HepG2 (cell line): ENCODE data around the gene BMPR1B. TPM values are rescaled to one million over a fixed set of nuclear protein-coding genes. Genes with fewer than 3 reads are reported as not detected.

Experiments
- ATAC-seq: fragments of 200-7000 bp; cut with Tn5 transposase; 3 replicates; pipeline ENCODE4 v1.9.1; 2020; ENCODE audit warnings: mild to moderate bottlenecking, moderate library complexity
- BruUV-seq: library from RNA; stranded (reverse); fragments of 400-500 nt; replicated peaks from 2 replicates; lab custom pipeline; 2021; lab: Mats Ljungman, UMichigan
- CTCF ChIA-PET: fragments of 300-600 bp; formaldehyde crosslinking; extraction: SDS; loops from one replicate; lab custom pipeline; 2021; ENCODE audit warnings: low total read pairs, inconsistent platforms, low intra/inter-chr PET ratio; lab: Yijun Ruan, JAX
- POLR2A ChIA-PET: fragments of 350-600 bp; sonication (Branson Sonifier 250); formaldehyde crosslinking; loops from one replicate; lab custom pipeline; 2020; ENCODE audit warnings: antibody characterized with exemption, inconsistent platforms; lab: Yijun Ruan, JAX
- DNase-seq: peaks from one replicate; pipeline ENCODE4 v3.0.0-alpha.2; 2015; ENCODE audit warnings: low spot score
- FAIRE-seq: peaks from 3 replicates; lab custom pipeline; 2011; peaks lifted over from hg19 to GRCh38; lab: Jason Lieb, UNC
- H2AFZ ChIP-seq: one replicate; pipeline ENCODE4 v1.6.1; 2011; ENCODE audit warnings: low read length, inconsistent platforms
- H3K27ac ChIP-seq: fragments of 300-600 bp; 3 replicates; pipeline ENCODE4 v1.8.0; 2011; ENCODE audit warnings: mixed run types, mild to moderate bottlenecking, mixed read lengths, low read length, inconsistent platforms; ENCODE audit not compliant: insufficient read depth; ENCODE audit errors: extremely low read length
- H3K27me3 ChIP-seq, 2 experiments: fragments of 200-600 bp in 1 of 2; 2 replicates in 1 of 2; 3 replicates in 1 of 2; pipeline versions ENCODE4 v1.6.0 to v1.8.0; 2011; ENCODE audit warnings: low read length in 2 of 2, mild to moderate bottlenecking in 2 of 2, moderate library complexity in 2 of 2, inconsistent platforms in 1 of 2; ENCODE audit not compliant: insufficient read depth in 2 of 2, control insufficient read depth in 1 of 2
- H3K36me3 ChIP-seq, 2 experiments: fragments of 200-600 bp in 1 of 2; replicated peaks in 1 of 2; 2 replicates in 1 of 2; 3 replicates in 1 of 2; pipeline versions ENCODE4 v1.5.1 to v1.8.0; 2011; ENCODE audit warnings: low read length in 2 of 2, inconsistent platforms in 1 of 2; ENCODE audit not compliant: insufficient read depth in 2 of 2, control insufficient read depth in 1 of 2
- H3K4me1 ChIP-seq: 2 replicates; pipeline ENCODE4 v1.5.1; 2012; ENCODE audit warnings: low read length, inconsistent platforms; ENCODE audit not compliant: insufficient read depth
- H3K4me2 ChIP-seq: 2 replicates; pipeline ENCODE4 v1.6.0; 2011; ENCODE audit warnings: low read depth, low read length, inconsistent platforms
- H3K4me3 ChIP-seq, 3 experiments: fragments of 200-600 bp in 1 of 3; sonication (generic), shearing (Covaris generic) in 1 of 3; replicated peaks in 1 of 3; 2 replicates each; pipeline ENCODE4 v1.5.1; 2011 to 2016; ENCODE audit warnings: low read length in 3 of 3, inconsistent platforms in 2 of 3, low read depth in 2 of 3, mild to moderate bottlenecking in 2 of 3, control low read depth in 1 of 3, mixed read lengths in 1 of 3; ENCODE audit not compliant: insufficient read depth in 1 of 3
- H3K79me2 ChIP-seq: one replicate; pipeline ENCODE4 v1.6.1; 2011; ENCODE audit warnings: low read length, inconsistent platforms; ENCODE audit not compliant: insufficient read depth
- H3K9ac ChIP-seq: 2 replicates; pipeline ENCODE4 v1.6.0; 2011; ENCODE audit warnings: mild to moderate bottlenecking, low read depth, low read length, inconsistent platforms; ENCODE audit not compliant: insufficient read depth
- H3K9me3 ChIP-seq: 2 replicates; pipeline ENCODE4 v1.5.1; 2012; ENCODE audit warnings: mild to moderate bottlenecking, low read length
- H4K20me1 ChIP-seq: 2 replicates; pipeline ENCODE4 v1.6.0; 2011; ENCODE audit warnings: inconsistent platforms, mild to moderate bottlenecking, low read length, moderate library complexity; ENCODE audit not compliant: insufficient read depth
- ATF6 ChIP-seq: sonication (generic); formaldehyde crosslinking; conservative IDR thresholded peaks from 2 replicates; pipeline ENCODE4 v1.4.0; 2020; ENCODE audit warnings: missing genetic modification reagents
- CEBPB ChIP-seq: IDR thresholded peaks from 2 replicates; pipeline ENCODE4 v1.6.1; 2011; ENCODE audit warnings: low read depth, low read length, improper control_type of control experiment, borderline replicate concordance
- CHD2 ChIP-seq: IDR thresholded peaks from 2 replicates; pipeline ENCODE4 v1.6.1; 2011; ENCODE audit warnings: low read depth, low read length, improper control_type of control experiment
- KLF12 ChIP-seq: sonication (generic); formaldehyde crosslinking; IDR thresholded peaks from 2 replicates; pipeline ENCODE4 v1.4.0; 2020; ENCODE audit warnings: missing genetic modification reagents, borderline replicate concordance
- NR0B2 ChIP-seq: sonication (generic); formaldehyde crosslinking; IDR thresholded peaks from 2 replicates; pipeline ENCODE4 v1.4.0; 2020; ENCODE audit warnings: mild to moderate bottlenecking, missing genetic modification reagents
- SKIL ChIP-seq: sonication (generic); formaldehyde crosslinking; IDR thresholded peaks from 2 replicates; pipeline ENCODE4 v1.8.0; 2022; ENCODE audit warnings: missing genetic modification reagents, mild to moderate bottlenecking, moderate library complexity, borderline replicate concordance
- ZFP36L2 ChIP-seq: sonication (generic); formaldehyde crosslinking; IDR thresholded peaks from 2 replicates; pipeline ENCODE4 v1.4.0; 2020; ENCODE audit warnings: missing genetic modification reagents
- ZNF547 ChIP-seq: sonication (generic); formaldehyde crosslinking; IDR thresholded peaks from 2 replicates; pipeline ENCODE4 v1.5.1; 2020; ENCODE audit warnings: mild to moderate bottlenecking, missing genetic modification reagents
- ZNF572 ChIP-seq: sonication (generic); formaldehyde crosslinking; IDR thresholded peaks from 2 replicates; pipeline ENCODE4 v1.5.1; 2020; ENCODE audit warnings: mild to moderate bottlenecking, missing genetic modification reagents
- ZNF75D ChIP-seq: sonication (generic); formaldehyde crosslinking; IDR thresholded peaks from 2 replicates; pipeline ENCODE4 v1.8.1; 2023; ENCODE audit warnings: missing genetic modification reagents, mild to moderate bottlenecking, borderline replicate concordance
- ZNF788 ChIP-seq: sonication (generic); formaldehyde crosslinking; IDR thresholded peaks from 2 replicates; pipeline ENCODE4 v1.5.0; 2020; ENCODE audit warnings: mild to moderate bottlenecking, missing genetic modification reagents, borderline replicate concordance
- WGBS: methylation state at CpG from one replicate; pipeline ENCODE4 v1.1.6; 2017; ENCODE audit warnings: low lambda C conversion rate; 5-methylcytosine and 5-hydroxymethylcytosine counted together
- in situ Hi-C: cut with HindIII; loops from 2 replicates; pipeline ENCODE4 v1.10.0; 2017; ENCODE audit warnings: low pct_unique_long_range_greater_than_20kb; ENCODE audit not compliant: extremely low pct_ligation_motif_present
- intact Hi-C: fragments of 100-400 bp; cut with micrococcal nuclease; formaldehyde crosslinking; loops from one replicate; pipeline ENCODE4 v1.10.0; 2022; ENCODE audit not compliant: unreplicated experiment
- polyA plus RNA-seq, 8 experiments: library from polyadenylated mRNA; depleted of rRNA in 3 of 8; stranded (reverse) in 7 of 8; unstranded in 1 of 8; fragments of >200 nt; fragmentation: Illumina TruSeq in 4 of 8; extraction: Trizol in 4 of 8; gene quantifications; 2 replicates each; pipeline versions ENCODE4 v1.2.1 to v1.2.3, GENCODE V29; 2011 to 2016; ENCODE audit warnings: low read depth in 4 of 8, missing spikeins in 1 of 8, mixed read lengths in 1 of 8; ENCODE audit not compliant: insufficient read depth in 1 of 8
- total RNA-seq, 5 experiments: library from RNA; depleted of rRNA; stranded (reverse); fragments of >200 nt; fragmentation: Illumina TruSeq; extraction: Trizol; gene quantifications; 2 replicates each; pipeline ENCODE4 v1.2.3, GENCODE V29; 2016; ENCODE audit warnings: low read depth in 1 of 5

Gene BMPR1B
- total and polyA plus RNA-seq, 2 of the 13 experiments (the other 11 are each of a cell fraction or from before 2014, with no cell fraction given) = 0.07 TPM; not detected in 1

GRCh38 chr4:94743838-94744237 lies 13.9 kb upstream of the BMPR1B start:
- BruUV-seq = no TSS peak
- H3K27me3 ChIP-seq = peaks cover 0 to 1% of the 10 kb centered on the region in 2 experiments; a peak in 2 of 5 replicates
- no peaks in the 10 kb centered on the region for H3K4me1 ChIP-seq
- DNase-seq = no peak
- TF ChIP-seq ATF6 (CRISPR knock-in tag) (no peak), ZNF572 (CRISPR knock-in tag) (no peak), ZNF75D (no peak), CEBPB (no peak), NR0B2 (CRISPR knock-in tag) (no peak), ZFP36L2 (CRISPR knock-in tag) (no peak), ZNF788 (CRISPR knock-in tag) (no peak), ZNF547 (CRISPR knock-in tag) (no peak), SKIL (CRISPR knock-in tag) (no peak), CHD2 (no peak), KLF12 (no peak)
- H3K4me2 ChIP-seq = no peak overlapping the region
- ATAC-seq = no peak
- H3K36me3 ChIP-seq = no peaks in the 10 kb centered on the region
- ChIA-PET POLR2A (no interaction called here), CTCF (no interaction called here)
- WGBS = 0% methylated on average over 3 of the region's 3 CpGs
- no peaks in the 10 kb centered on the region for H3K9me3 ChIP-seq
- intact Hi-C loops = no loop called here
- H3K27ac ChIP-seq = no peak overlapping the region
- no peaks in the 10 kb centered on the region for H3K79me2 ChIP-seq
- H3K4me3 ChIP-seq = no peak overlapping the region
- no peak overlapping the region for H2AFZ ChIP-seq
- H4K20me1 ChIP-seq = no peaks in the 10 kb centered on the region
- no peak overlapping the region for H3K9ac ChIP-seq
- in situ Hi-C loops = no loop called here
- FAIRE-seq = no peak
